Upper lobe of left lung (tissue), 6 donors: Measurements from ENCODE around the gene LAS1L. TPM values are rescaled to one million over a fixed set of nuclear protein-coding genes. Genes with fewer than 3 reads are reported as not detected.

Experiments
- ATAC-seq, 2 donors: fragments of 200-7000 bp; cut with Tn5 transposase; one replicate each; pipeline ENCODE4 v1.9.1; 2022; ENCODE audit warnings: mild to moderate bottlenecking in 2 of 2, moderate library complexity in 2 of 2; ENCODE audit not compliant: low FRiP score in 2 of 2
- DNase-seq, 2 donors: peaks; one replicate each; pipeline ENCODE4 v3.0.0-alpha.2; 2019 to 2020
- H3K27ac ChIP-seq, 4 donors: fragments of 200-600 bp; sonication (generic); one replicate each; pipeline ENCODE4 v1.5.1; 2016 to 2019
- H3K27me3 ChIP-seq, 4 donors: fragments of 200-600 bp; sonication (generic); one replicate each; pipeline ENCODE4 v1.5.1; 2017 to 2019
- H3K36me3 ChIP-seq, 4 donors: fragments of 200-600 bp; sonication (generic); one replicate each; pipeline ENCODE4 v1.5.1; 2016 to 2019
- H3K4me1 ChIP-seq, 4 donors: fragments of 200-600 bp; sonication (generic); one replicate each; pipeline ENCODE4 v1.5.1; 2018 to 2019
- H3K4me3 ChIP-seq, 4 donors: fragments of 200-600 bp; sonication (generic); one replicate each; pipeline ENCODE4 v1.5.1; 2017 to 2019; ENCODE audit warnings: mild to moderate bottlenecking in 2 of 4, moderate library complexity in 1 of 4
- H3K9me3 ChIP-seq, 4 donors: fragments of 200-600 bp; sonication (generic); one replicate each; pipeline ENCODE4 v1.5.1; 2018 to 2019
- EP300 ChIP-seq, 4 donors: sonication (generic); formaldehyde crosslinking; IDR thresholded peaks; one replicate each; pipeline ENCODE4 v1.5.1; 2017; ENCODE audit warnings: antibody characterized with exemption in 4 of 4, control low read depth in 2 of 4
- POLR2A ChIP-seq, 4 donors: fragments of 450-650 bp; IDR thresholded peaks; one replicate each; pipeline ENCODE4 v1.5.1; 2016 to 2017; ENCODE audit warnings: antibody characterized with exemption in 4 of 4, mild to moderate bottlenecking in 2 of 4
- POLR2AphosphoS5 ChIP-seq, 2 donors: sonication (generic); formaldehyde crosslinking; IDR thresholded peaks; one replicate each; pipeline ENCODE4 v1.5.1; 2017; ENCODE audit warnings: antibody characterized with exemption in 2 of 2
- WGBS, 2 donors: methylation state at CpG; one replicate each; pipeline ENCODE4 v1.1.5; 2017 to 2018; 5-methylcytosine and 5-hydroxymethylcytosine counted together
- total RNA-seq, 6 donors: library from RNA; depleted of rRNA in 4 of 6; stranded (reverse); fragments of >200 nt in 4 of 6; gene quantifications; one replicate each; pipeline versions ENCODE4 v1.1.0 to v1.2.1, GENCODE V29; 2016 to 2021
- TF ChIP-seq, protein P1 (sequence below), 6 experiments: fragments of 450-650 bp in 4 of 6; fragments of 200-600 bp in 2 of 6; sonication (generic) in 2 of 6; IDR thresholded peaks; one replicate each; pipeline ENCODE4 v1.5.1; 2016 to 2019; ENCODE audit warnings: antibody characterized with exemption in 6 of 6
- donor health status: DM: no; HTN: no; CAD: no; lungs with moderate emphysema.
- donor health status: DM: no; HTN: yes; CAD: no; lungs with severe emphysema.

The LAS1L gene
- total RNA-seq = 10 to 100 TPM; 16.9 to 36.7 (median 25.7) TPM

DNA sequence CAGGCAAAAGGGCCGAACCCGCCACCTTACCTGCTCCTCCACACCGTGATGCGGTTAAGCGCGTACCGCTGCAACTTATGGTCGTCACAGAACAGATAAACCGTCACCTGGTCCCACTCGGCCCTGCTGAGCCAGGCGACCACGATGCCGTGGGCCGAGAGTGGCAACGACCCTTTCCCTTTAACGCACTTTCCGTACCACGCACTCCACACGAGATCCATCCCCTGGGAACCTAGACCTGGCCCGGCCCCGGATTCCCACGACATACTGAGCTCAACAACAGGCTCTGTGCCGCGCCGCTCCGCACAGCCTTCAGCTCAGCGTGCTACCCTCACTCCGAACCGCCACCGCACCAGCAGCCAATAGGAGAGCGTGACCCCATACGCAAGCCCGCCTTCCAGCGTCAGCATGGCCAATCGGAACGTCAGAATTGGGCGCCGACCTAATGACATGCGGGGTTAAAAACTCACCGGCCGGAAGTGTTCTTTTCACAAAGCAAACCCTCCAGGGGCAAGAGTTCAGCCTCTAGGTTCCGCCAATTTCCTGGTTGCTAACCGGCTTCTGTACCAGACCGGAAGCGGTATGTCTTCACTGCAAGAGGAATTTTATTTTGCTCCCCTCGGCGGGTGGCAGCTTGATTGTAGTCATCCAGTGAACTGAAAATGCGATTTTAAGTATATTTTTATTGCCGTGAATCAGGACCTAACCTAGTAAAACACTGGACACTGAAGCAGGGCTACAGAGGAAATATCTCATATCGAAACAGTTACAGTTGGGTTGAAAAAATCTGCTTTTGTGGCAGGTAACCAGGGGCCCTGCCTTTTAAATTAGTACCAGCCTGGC lies at the start of gene LAS1L:
LAS1L (minus strand) TSS at position 338 of the 843 bp plus-strand sequence; CDS start at position 266, 72 bp downstream.
- peak within 1 kb of the TSS; percentile 63 to 69 (median 66) for H3K27ac ChIP-seq

GRCh38 chrX:65582450-65583082 lies 48.0 kb upstream of the LAS1L start:
- no peak for ATAC-seq
- WGBS, 2 donors = 71 to 74% methylated on average over 4 of the region's 4 CpGs

More for the DNA sequence above, at the start of gene LAS1L:
- TF ChIP-seq POLR2AphosphoS5 (IDR thresholded peaks at IDR 0.05) (peak; percentile 45 to 76), POLR2A (IDR thresholded peaks at IDR 0.05) (peak in 2 of 4 donors; percentile 43 to 62), EP300 (IDR thresholded peaks at IDR 0.05) (no peak)
- TF ChIP-seq, protein P1, sequence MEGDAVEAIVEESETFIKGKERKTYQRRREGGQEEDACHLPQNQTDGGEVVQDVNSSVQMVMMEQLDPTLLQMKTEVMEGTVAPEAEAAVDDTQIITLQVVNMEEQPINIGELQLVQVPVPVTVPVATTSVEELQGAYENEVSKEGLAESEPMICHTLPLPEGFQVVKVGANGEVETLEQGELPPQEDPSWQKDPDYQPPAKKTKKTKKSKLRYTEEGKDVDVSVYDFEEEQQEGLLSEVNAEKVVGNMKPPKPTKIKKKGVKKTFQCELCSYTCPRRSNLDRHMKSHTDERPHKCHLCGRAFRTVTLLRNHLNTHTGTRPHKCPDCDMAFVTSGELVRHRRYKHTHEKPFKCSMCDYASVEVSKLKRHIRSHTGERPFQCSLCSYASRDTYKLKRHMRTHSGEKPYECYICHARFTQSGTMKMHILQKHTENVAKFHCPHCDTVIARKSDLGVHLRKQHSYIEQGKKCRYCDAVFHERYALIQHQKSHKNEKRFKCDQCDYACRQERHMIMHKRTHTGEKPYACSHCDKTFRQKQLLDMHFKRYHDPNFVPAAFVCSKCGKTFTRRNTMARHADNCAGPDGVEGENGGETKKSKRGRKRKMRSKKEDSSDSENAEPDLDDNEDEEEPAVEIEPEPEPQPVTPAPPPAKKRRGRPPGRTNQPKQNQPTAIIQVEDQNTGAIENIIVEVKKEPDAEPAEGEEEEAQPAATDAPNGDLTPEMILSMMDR (IDR thresholded peaks at IDR 0.05) = no peak
- peaks cover 0 to 25% (median 0%) of the 10 kb centered on the region in 4 donors for H3K36me3 ChIP-seq
- H3K4me1 ChIP-seq = peaks cover 8 to 17% (median 10%) of the 10 kb centered on the region in 4 donors
- peak within 1 kb of the TSS; percentile 42 to 91 (median 76) for H3K4me3 ChIP-seq
- WGBS, 2 donors = 16 to 40% methylated on average over 5 to 50 of the region's 50 CpGs
- H3K27me3 ChIP-seq = no peaks in the 10 kb centered on the region
- DNase-seq (peak; percentile 89), ATAC-seq (peak; percentile 97 to 100)
- H3K9me3 ChIP-seq = no peaks in the 10 kb centered on the region

DNA sequence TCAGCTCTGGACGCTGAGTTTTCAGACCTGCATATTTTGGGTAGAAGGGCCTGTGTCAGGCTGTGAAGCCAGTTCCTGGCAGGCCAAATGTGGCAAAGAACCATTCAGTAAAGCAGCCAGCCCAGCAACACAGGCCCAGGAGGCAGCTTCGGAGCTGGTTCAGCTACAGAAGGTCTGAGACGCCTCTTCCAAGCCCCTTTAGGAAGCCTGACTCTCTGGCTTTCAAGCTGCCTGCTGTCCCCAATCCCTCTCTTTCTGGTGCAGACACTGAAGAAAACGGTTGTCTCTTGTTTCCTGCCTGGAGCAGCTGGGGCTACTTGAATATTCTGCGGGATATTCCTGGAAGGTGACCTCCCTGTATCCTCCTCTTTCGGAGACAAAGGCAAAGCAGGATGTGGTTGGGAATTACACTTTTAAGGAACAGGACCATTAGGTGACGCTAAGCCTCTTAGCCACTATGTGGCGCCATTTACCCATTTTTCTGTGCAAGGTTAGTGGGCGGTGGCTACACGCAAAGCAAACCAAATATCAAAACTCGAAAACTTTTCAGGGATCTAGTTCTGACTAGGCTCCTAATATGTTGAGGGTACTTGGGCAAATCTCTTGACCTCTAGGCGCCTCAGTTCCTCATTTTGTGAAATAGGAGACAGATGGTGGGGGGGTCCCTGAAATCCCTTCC lies 47.2 kb upstream of the LAS1L start:
- TF ChIP-seq, protein P1 (IDR thresholded peaks at IDR 0.05) = peak; percentile 70 to 86 (median 78)
- no peak for TF ChIP-seq POLR2A (IDR thresholded peaks at IDR 0.05)
- H3K9me3 ChIP-seq = no peaks in the 10 kb centered on the region
- DNase-seq (peak in 1 of 2 donors; percentile 69), ATAC-seq (peak; percentile 70 to 89)
- H3K27ac ChIP-seq = peak overlapping the region in 1 of 4 donors; percentile 20
- H3K36me3 ChIP-seq = no peaks in the 10 kb centered on the region
- no peaks in the 10 kb centered on the region for H3K27me3 ChIP-seq
- H3K4me1 ChIP-seq = peaks cover 0 to 10% (median 2%) of the 10 kb centered on the region in 4 donors
- H3K4me3 ChIP-seq = no peak overlapping the region
- 0 to 14% methylated on average over 8 to 12 of the region's 12 CpGs for WGBS, 2 donors

More at GRCh38 chrX:65582450-65583082, 48.0 kb upstream of the LAS1L start:
- Histone ChIP-seq H3K27ac (no peak overlapping the region), H3K36me3 (no peaks in the 10 kb centered on the region), H3K9me3 (no peaks in the 10 kb centered on the region), H3K4me3 (no peak overlapping the region), H3K4me1 (peaks cover 0 to 15% (median 3%) of the 10 kb centered on the region in 4 donors), H3K27me3 (no peaks in the 10 kb centered on the region)
- DNase-seq = no peak
- TF ChIP-seq POLR2AphosphoS5 (IDR thresholded peaks at IDR 0.05) (no peak), POLR2A (IDR thresholded peaks at IDR 0.05) (no peak), EP300 (IDR thresholded peaks at IDR 0.05) (no peak)
- TF ChIP-seq, protein P1 (IDR thresholded peaks at IDR 0.05) = no peak

GRCh38 chrX:65578346-65578745 lies 43.8 kb upstream of the LAS1L start:
- no peak for TF ChIP-seq EP300 (IDR thresholded peaks at IDR 0.05)
- Histone ChIP-seq H3K4me3 (no peak overlapping the region), H3K9me3 (no peaks in the 10 kb centered on the region), H3K27me3 (no peaks in the 10 kb centered on the region), H3K27ac (no peak overlapping the region), H3K36me3 (no peaks in the 10 kb centered on the region), H3K4me1 (peaks cover 0 to 10% (median 2%) of the 10 kb centered on the region in 4 donors)
- no peak for ATAC-seq
- no peak for DNase-seq

DNA sequence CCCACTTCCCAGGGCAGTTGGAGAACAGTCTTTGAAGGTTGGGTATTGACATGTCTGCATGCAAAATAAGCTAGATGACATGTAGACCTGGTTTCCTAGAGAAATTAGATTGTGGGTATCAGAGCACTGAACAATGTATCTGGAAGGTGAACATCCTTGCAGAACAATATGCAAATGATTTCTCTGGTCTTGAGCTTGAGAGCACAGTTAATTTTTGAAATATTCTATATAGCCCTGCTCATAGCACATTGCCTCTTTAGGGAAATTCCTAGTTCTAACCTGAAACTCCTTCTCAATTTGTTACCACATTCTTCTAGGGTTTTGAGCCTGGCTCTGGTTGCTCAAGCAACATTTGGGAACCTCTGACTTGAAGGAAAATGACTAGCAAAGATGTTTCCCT lies 41.6 kb upstream of the LAS1L start:
- TF ChIP-seq EP300 (IDR thresholded peaks at IDR 0.05) = no peak
- TF ChIP-seq POLR2A (IDR thresholded peaks at IDR 0.05) = no peak
- TF ChIP-seq POLR2AphosphoS5 (IDR thresholded peaks at IDR 0.05) = no peak
- TF ChIP-seq, protein P1 (IDR thresholded peaks at IDR 0.05) = no peak
- Histone ChIP-seq H3K4me1 (no peaks in the 10 kb centered on the region), H3K36me3 (no peaks in the 10 kb centered on the region), H3K4me3 (no peak overlapping the region), H3K9me3 (no peaks in the 10 kb centered on the region), H3K27ac (no peak overlapping the region), H3K27me3 (no peaks in the 10 kb centered on the region)
- ATAC-seq (no peak), DNase-seq (no peak)
